NT2/D1 (cell line): ENCODE data around the gene DCUN1D4.

Experiments
- DNase-seq: peaks from one replicate; pipeline ENCODE4 v3.0.0-alpha.2; 2011; ENCODE audit warnings: low read depth, low spot score
- H3K27me3 ChIP-seq: 2 replicates; pipeline ENCODE4 v1.6.0; 2011; ENCODE audit warnings: mild to moderate bottlenecking; ENCODE audit not compliant: insufficient read length, insufficient read depth
- H3K36me3 ChIP-seq: 2 replicates; pipeline ENCODE4 v1.6.1; 2011; ENCODE audit warnings: mild to moderate bottlenecking, low read length, mixed read lengths; ENCODE audit not compliant: insufficient read depth, insufficient read length
- H3K4me1 ChIP-seq: 2 replicates; pipeline ENCODE4 v1.5.1; 2011; ENCODE audit not compliant: insufficient read depth, insufficient read length
- H3K4me3 ChIP-seq: 2 replicates; pipeline ENCODE4 v1.5.1; 2011; ENCODE audit warnings: low read depth; ENCODE audit not compliant: insufficient read length
- H3K9ac ChIP-seq: 2 replicates; pipeline ENCODE4 v1.6.0; 2011; ENCODE audit warnings: low read depth; ENCODE audit not compliant: insufficient read length
- H3K9me3 ChIP-seq: 2 replicates; pipeline ENCODE4 v1.5.1; 2011; ENCODE audit warnings: mild to moderate bottlenecking, low read length; ENCODE audit not compliant: insufficient read depth
- SUZ12 ChIP-seq: IDR thresholded peaks from 2 replicates; pipeline ENCODE4 v1.6.1; 2011; ENCODE audit not compliant: insufficient read length, insufficient read depth; ENCODE audit errors: extremely low read depth
- YY1 ChIP-seq: IDR thresholded peaks from 2 replicates; pipeline ENCODE4 v1.6.1; 2011; ENCODE audit not compliant: insufficient read length, insufficient read depth
- ZNF274 ChIP-seq: IDR thresholded peaks from 2 replicates; pipeline ENCODE4 v1.6.1; 2011; ENCODE audit warnings: mild to moderate bottlenecking, low read depth, low read length

Gene DCUN1D4

GRCh38 chr4:51842554-51843308 lies at the start of gene DCUN1D4:
Gene DCUN1D4, plus strand, starts transcription at chr4:51843153. Its CDS starts 90 bp downstream, at chr4:51843243.
- Histone ChIP-seq H3K36me3 (peaks cover 4% of the 10 kb centered on the region), H3K9ac (peak within 1 kb of the TSS; percentile 80), H3K4me1 (peaks cover 6% of the 10 kb centered on the region), H3K4me3 (peak within 1 kb of the TSS; percentile 69), H3K9me3 (no peaks in the 10 kb centered on the region), H3K27me3 (peaks cover 23% of the 10 kb centered on the region)
- DNase-seq, result peak; percentile 96
- TF ChIP-seq YY1, result no peak
- no peak for TF ChIP-seq ZNF274
- no peak for TF ChIP-seq SUZ12

DNA sequence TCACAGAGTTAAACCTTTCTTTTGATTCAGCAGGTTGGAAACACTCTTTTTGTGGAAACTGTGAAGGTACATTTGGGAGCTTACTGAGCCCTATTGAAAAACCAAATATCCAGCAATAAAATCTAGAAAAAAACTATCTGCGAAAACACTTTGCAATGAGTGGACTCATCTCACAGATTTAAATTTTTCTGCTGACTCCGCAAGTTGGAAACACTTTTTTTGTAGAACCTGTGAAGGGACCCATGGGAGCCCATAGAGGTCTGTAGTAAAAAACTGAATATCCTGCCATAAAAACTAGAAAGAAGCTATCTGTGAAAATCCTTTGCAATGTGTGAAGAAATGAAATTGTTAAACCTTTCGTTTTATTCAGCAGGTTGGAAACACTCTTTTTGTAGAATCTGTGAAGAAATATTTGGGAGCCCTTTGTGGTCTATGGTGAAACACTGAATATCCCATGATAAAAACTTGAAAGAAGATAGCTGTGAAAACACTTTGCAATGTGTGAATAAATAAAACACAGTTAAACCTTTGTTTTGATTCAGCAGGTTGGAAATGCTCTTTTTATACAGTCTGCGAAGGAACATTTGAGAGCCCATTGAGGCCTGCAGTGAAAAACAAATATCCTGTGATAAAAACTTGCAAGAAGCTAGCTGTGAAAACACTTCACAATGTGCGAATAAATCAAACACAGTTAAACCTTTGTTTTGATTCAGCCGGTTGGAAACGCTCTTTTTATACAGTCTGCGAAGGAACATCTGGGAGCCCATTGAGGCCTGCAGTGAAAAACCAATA lies 22.3 kb upstream of the DCUN1D4 start:
- no peak for TF ChIP-seq YY1
- TF ChIP-seq ZNF274, result no peak
- TF ChIP-seq SUZ12, result no peak

DNA sequence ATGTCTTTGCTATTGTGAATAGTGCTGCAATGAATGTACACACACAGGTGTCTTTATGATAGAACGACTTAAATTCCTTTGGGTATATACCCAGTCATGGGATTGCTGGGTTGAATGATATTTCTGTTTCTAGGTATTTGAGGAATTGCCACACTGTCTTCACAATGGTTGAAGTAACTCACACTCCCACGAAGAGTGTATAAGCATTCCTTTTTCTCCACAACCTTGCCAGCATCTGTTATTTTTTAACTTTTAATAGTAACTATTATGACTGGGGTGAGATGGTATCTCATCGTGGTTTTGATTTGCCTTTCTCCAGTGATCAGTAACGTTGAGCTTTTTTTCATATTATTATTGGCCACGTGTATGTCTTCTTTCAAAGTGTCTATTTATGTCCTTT lies 17.6 kb upstream of the DCUN1D4 start:
- H3K4me3 ChIP-seq, result no peak overlapping the region
- H3K4me1 ChIP-seq, result no peaks in the 10 kb centered on the region
- H3K36me3 ChIP-seq, result no peaks in the 10 kb centered on the region
- no peak overlapping the region for H3K9ac ChIP-seq
- no peaks in the 10 kb centered on the region for H3K27me3 ChIP-seq
- no peak for TF ChIP-seq YY1
- no peak for TF ChIP-seq ZNF274
- no peak for TF ChIP-seq SUZ12
- no peaks in the 10 kb centered on the region; the same call in 1 of the 2 replicates for H3K9me3 ChIP-seq
- no peak for DNase-seq

More for the DNA sequence above, 22.3 kb upstream of the DCUN1D4 start:
- H3K4me1 ChIP-seq, result no peaks in the 10 kb centered on the region
- no peaks in the 10 kb centered on the region for H3K36me3 ChIP-seq
- no peaks in the 10 kb centered on the region; the same call in 1 of the 2 replicates for H3K9me3 ChIP-seq
- H3K9ac ChIP-seq, result no peak overlapping the region
- H3K4me3 ChIP-seq, result no peak overlapping the region
- H3K27me3 ChIP-seq, result no peaks in the 10 kb centered on the region
- DNase-seq, result no peak

DNA sequence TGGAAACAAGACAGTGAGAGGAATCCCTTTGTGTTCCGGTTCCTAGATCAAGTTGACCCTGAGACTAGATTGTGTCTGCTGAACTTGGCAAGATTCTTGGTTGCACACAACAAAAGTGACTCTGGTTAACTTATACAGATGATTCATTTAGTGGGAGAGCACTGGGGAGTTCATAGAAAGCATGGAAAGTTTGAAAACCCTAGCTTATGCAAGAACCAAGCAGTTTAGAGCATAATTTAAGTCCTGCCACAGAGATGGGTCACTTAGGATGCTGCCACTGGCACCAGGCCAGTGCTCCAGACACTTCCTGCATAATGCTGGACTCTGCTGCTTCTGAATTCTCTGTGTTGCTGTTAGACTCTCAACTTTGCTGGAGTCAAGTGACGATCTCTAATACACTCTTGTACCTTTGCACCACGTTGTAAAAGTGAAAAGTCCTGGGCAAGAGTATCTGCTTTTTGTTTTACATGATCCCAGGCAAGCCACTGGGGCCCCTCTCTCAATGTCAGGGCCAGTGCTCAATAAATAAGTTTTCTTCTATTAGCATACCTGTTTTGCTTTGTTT lies 12.7 kb upstream of the DCUN1D4 start:
- H3K9me3 ChIP-seq, result no peaks in the 10 kb centered on the region
- no peak for DNase-seq

GRCh38 chr4:51831133-51831532 lies 11.8 kb upstream of the DCUN1D4 start:
- no peak for TF ChIP-seq ZNF274
- no peak for TF ChIP-seq SUZ12
- TF ChIP-seq YY1, result no peak
- no peak overlapping the region for H3K4me3 ChIP-seq
- no peak for DNase-seq
- no peaks in the 10 kb centered on the region for H3K36me3 ChIP-seq
- H3K27me3 ChIP-seq, result no peaks in the 10 kb centered on the region
- H3K4me1 ChIP-seq, result no peaks in the 10 kb centered on the region
- H3K9ac ChIP-seq, result no peak overlapping the region
- H3K9me3 ChIP-seq, result no peaks in the 10 kb centered on the region

More for the DNA sequence above, 12.7 kb upstream of the DCUN1D4 start:
- Histone ChIP-seq H3K27me3 (no peaks in the 10 kb centered on the region), H3K36me3 (no peaks in the 10 kb centered on the region), H3K9ac (no peak overlapping the region), H3K4me3 (no peak overlapping the region), H3K4me1 (no peaks in the 10 kb centered on the region)
- TF ChIP-seq ZNF274, result no peak
- TF ChIP-seq SUZ12, result no peak
- TF ChIP-seq YY1, result no peak

- no peak overlapping the region for H3K9ac ChIP-seq
- DNase-seq, result no peak
- no peaks in the 10 kb centered on the region for H3K4me1 ChIP-seq
- no peak overlapping the region for H3K4me3 ChIP-seq
- H3K36me3 ChIP-seq, result no peaks in the 10 kb centered on the region
- H3K27me3 ChIP-seq, result no peaks in the 10 kb centered on the region
- TF ChIP-seq ZNF274 (no peak), SUZ12 (no peak), YY1 (no peak)
- no peaks in the 10 kb centered on the region for H3K9me3 ChIP-seq
These were observed 9.7 kb upstream of the DCUN1D4 start for GRCh38 chr4:51833236-51833635.

- TF ChIP-seq YY1, result no peak
- no peak for TF ChIP-seq ZNF274
- TF ChIP-seq SUZ12, result no peak
- H3K4me3 ChIP-seq, result no peak overlapping the region
- no peaks in the 10 kb centered on the region for H3K36me3 ChIP-seq
- H3K27me3 ChIP-seq, result no peaks in the 10 kb centered on the region
- H3K9me3 ChIP-seq, result no peaks in the 10 kb centered on the region
- no peaks in the 10 kb centered on the region for H3K4me1 ChIP-seq
- no peak for DNase-seq
- no peak overlapping the region for H3K9ac ChIP-seq
These were observed 7.9 kb upstream of the DCUN1D4 start for GRCh38 chr4:51835079-51835478.
